Head of caudate nucleus (tissue), 42 donors: Measurements from ENCODE around the gene PHTF2.
"Not testable (repeated sequence)": the region's sequence is repeated elsewhere in the genome, so short reads cannot be mapped to it uniquely, and the experiment has no call there.

Experiments used
- DNase-seq, 42 donors: peaks; one replicate each; pipeline versions ENCODE4 v3.0.0 to v3.0.0-alpha.2; 2020 to 2021; ENCODE audit warnings: mixed read lengths in 7 of 42
- intact Hi-C: fragments of 100-400 bp; cut with DNase I; formaldehyde crosslinking; loops from one replicate; pipeline ENCODE4 v1.15.0; 2022

The PHTF2 gene

DNA sequence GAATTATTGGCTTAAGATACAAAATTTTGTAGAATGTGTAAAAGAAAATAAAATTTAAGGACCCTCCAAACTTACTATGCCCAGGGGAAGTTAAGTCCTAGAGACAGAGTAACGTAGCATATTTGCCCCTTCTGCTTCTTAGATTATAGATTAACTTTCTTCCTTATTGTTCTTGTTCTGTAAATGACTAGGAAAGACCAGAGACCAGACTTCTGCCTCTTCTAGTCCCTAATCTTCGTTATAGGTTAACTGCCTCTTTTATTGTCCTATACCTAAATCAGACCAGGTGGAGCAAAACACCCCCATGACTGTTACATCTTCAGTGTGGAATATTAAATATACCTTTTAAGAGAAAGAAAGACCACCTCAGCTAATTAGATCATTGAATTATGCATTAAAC, 160.5 kb downstream of the PHTF2 start:
- intact Hi-C loops, result no loop called here
- no peak for DNase-seq

DNA sequence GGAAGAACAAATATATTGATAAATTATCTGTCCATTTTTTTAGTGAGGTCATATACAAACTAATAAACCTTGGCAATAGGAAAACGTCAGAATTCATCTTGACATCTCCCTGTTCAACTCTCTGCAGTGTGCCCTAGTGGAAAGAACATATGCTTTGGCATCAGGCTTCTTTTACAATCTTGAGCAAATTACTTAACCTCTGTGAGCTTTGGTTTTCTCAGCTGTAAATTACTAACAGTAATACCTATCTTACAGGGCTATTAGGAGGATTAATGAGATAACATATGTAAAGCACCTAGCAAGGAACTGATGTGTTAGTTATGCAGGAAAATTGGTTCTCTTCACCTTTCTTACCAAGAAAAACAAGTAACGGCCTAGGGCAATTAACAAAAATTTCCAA, 161.8 kb downstream of the PHTF2 start:
- no peak for DNase-seq
- intact Hi-C loops, result no loop called here

DNA sequence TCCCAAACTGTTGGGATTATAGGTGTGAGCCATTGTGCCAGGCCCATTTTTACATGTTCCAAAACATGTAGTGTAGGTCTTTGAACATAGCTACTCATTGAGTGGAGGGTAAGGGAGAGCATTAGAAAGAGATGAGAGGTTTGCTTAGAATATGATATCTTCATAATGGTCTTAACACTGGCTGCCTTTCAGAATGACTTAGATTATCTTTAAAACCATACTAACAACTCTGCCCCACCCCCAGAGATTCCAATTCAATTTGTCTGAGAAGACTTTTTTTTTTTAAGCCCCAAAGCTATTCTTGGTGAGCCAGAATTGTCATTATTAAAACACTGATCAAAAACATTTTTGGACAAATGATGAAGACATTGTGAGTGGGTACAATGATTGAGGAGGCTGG, 168.9 kb downstream of the PHTF2 start:
- no peak for DNase-seq
- intact Hi-C loops, result no loop called here

DNA sequence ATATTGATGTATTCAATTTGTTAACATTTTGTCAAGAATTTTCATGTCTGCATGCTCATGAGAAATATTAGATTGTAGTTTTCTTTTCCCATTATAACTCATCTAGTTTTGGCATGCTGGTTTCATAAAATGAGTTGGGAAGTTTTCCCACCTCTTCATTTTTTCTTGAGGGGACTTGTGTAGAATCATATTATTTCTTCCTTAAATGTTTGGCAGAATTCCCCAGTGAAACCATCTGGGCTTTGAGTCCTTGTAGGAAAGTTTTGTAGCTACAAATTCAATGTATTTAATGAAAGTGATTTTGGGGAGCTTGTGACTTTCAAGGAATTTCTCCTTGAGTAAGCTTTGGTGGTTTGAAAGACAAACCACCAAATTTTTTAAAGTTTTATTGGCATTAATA, 173.2 kb downstream of the PHTF2 start:
- intact Hi-C loops, result no loop called here
- DNase-seq, result no peak

DNA sequence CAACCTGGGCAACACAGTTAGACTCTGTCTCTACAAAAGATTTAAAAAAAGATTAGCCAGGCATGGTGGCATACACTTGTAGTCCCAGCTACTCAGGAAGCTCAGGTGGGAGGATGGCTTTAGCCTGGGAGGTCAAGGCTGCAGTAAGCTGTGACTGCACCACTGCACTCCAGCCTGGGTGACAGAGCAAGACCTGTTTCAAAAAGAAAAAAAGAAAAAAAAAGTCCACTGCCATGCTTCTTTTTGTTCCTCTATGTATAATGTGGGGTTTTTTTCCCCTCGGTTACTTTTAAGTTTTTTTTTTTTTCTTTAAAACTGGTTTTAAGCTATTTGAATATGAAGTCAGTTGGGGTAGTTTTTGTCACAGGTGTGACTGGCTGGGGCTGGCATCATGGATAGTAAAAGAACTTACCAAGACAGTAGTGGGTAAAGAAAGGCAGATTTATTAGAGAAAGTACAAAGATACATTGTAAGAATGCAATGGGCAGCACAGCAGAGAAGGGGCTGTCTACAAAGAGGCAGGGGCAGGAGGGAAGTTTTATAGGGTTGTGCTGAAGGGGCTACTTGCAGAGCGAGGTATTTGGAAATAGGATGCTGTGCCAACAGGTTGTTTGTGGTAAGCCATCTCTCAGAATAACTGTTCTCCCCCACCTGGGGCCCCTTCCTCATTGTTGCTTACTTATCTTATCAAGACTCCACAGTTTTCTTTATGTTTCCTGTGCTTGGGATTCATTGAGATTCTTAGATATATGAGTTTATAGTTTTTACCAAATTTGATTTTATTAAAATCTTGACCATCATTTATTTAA, 177.3 kb downstream of the PHTF2 start:
- no peak for DNase-seq

DNA sequence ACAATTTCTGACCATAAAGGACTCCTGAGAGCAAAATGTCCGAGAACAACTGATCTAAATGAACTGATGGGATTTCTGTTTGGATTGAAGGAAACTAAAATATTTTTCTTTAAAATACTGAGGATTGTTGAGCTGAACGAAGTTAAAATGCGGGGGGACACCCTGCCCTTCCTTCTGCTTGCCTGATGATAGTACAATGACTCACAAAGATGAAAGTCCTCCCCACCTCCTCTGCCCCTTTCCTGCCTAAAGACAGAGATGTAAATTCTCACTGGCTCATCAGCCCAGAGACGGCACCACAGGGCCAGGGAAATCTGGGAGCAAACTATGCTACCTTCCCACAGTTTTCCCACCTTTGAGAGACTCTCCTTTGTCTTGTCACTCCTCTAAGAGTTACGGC, 180.6 kb downstream of the PHTF2 start:
- no peak for DNase-seq

More for the DNA sequence above, 177.3 kb downstream of the PHTF2 start:
- intact Hi-C loops, result no loop called here

DNA sequence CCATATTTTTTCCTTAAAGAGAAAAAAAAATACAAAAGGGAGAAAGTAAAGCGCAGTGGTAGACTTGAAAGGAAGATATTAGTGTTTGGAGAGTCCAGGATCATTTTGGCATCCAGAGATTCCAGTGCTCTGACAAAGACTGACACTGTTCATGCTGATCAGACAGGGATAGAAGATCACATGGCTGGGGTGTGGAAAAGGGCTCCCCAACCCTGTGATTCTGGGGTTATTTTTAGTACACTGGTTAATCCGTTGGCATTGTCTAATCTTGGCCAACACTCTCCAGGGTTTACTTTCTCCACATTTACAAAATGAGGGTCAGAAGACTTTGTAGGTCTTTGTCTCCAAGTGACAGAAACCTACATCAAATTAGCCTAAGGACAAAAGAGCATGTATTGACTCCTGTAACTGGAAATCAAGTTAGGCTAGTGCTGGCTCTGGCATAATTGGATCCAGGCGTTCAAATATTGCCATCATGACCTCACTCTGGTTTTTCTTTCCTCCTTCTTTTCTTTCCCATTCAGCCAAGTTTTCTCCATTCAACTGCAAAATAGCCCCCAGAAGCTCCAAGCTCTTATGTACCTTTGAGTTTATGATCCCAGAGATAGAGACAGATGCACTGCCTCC, 181.6 kb downstream of the PHTF2 start:
- no peak for DNase-seq
- intact Hi-C loops, result no loop called here

More for the DNA sequence above, 180.6 kb downstream of the PHTF2 start:
- intact Hi-C loops, result no loop called here

DNA sequence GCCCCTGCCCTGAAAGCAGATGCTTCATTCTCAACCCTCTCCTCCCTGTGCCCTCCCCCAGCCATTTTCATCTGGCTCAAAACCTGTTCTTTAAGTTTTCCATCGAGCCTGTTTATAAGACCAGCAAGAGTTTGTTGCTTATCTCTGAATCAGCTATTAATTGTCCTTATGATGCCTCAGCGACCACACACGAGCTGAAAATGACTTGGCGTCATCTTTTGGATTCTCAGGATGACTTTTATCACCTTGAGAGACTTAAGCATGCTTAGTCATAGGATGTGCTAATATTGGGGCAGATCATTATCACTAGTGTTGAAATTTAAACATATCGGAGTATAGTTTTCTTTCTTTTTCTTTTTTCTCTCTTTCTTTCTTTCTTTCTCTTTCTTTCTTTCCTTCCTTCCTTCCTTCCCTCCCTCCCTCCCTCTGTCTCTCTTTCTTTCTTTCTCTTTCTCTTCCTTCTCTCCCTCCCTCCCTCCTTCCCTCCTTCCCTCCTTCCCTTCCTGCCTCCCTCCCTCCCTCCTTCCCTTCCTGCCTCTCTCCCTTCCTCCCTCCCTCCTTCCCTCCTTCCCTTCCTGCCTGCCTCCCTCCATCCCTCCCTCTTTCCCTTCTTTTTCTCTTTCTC, 184.5 kb downstream of the PHTF2 start:
- DNase-seq, result no peak
- intact Hi-C loops, result no loop called here

DNA sequence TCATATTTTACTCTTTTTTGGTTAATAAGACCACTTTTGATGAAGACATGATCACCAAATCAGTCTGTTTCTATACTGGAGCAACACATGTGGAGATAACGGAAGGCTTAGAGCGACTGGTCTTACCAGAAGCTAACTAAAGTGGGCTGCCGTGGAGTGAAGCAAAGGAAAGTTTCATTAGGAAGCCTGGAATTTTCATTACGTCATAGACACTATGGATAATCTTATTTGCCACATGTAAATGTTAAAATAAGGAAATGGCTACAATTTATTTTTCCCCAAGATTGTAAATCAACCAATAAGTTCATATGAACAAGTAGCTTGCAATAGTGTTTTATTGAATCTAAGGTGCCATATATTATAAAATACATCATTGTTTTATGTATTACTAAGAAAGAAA, 185.4 kb downstream of the PHTF2 start:
- DNase-seq, result no peak
- intact Hi-C loops, result no loop called here

DNA sequence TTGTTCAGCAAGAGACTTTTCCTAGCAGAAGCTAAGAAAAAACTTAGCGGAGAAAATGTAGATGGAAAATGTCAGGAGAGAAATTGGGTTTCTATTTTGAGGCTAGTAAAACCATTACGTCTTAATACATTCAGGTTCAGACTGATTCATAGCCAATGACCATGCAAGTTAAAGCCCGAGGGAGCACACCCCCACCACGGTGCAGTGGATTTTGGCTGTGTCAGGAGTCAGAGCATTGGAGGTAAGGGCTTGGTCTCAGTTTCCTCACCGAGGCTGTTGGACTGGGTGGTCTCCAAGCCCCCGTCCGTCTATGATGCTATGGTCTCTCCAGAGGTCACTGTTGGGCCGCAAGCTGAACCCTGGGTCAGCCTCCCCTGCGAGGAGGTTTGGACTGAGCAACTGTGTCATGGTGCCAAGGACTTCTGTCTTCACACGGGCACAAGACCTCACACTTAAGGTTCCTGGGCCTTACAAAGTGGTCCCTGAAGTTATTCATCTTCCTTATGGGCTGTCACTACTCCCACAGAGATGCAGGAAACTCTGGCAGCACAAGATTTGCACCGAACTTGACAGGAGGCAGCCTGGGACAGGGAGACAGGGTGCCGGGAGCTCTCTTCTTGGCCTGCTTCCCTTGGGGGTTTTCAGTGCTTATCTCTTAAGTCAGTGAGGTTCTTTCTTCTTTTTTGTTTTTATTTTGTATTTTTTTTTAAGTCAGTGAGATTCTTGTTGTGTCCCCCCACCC, 186.8 kb downstream of the PHTF2 start:
- intact Hi-C loops, result no loop called here
- no peak for DNase-seq

DNA sequence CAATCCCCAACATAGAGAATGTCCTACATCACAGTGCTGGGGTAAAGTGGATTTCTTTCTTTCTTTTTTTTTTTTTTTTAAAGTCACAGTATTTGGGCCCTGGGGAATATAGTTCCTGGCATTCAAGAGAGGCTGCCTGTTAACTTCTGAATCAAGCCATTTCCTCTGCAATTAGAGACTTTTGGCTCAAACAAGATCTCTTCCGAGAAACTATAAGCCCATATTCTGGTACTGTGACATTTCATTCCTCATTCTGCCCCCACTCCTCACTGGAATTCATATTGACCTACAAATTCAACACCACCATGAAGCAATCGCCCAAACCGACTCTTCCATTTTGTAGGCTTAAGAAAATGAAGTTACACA, 187.4 kb downstream of the PHTF2 start:
- DNase-seq, result no peak
- intact Hi-C loops, result no loop called here

DNA sequence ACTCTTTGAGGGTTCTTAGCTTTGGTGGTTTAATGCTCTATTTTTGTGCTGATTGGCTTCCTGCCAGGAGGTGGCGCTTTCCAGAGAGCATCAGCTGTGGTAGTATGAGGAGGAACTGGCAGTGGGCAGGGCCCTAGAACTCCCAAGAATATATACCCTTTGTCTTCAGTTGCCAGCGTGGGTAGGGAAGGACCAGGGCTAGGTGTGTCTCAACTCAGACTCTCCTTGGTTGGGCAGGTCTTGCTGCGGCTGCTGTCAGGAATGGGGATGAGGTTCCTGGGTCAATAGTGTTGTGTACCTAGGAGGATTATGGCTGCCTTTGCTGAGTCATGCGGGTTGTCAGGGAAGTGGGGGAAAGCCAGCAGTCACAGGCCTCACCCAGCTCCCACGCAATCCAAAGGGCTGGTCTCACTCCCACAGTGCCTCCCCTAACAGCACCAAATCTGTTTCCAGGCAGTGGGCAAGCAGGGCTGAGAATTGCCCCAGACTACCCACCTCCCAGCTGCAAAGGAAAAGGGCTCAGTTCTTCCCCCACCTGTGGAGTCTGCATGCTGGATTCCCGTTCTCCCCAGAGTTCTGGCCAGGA, 191.5 kb downstream of the PHTF2 start:
- intact Hi-C loops, result no loop called here
- peak in 2 of 42 donors; percentile 12 to 19 for DNase-seq

DNA sequence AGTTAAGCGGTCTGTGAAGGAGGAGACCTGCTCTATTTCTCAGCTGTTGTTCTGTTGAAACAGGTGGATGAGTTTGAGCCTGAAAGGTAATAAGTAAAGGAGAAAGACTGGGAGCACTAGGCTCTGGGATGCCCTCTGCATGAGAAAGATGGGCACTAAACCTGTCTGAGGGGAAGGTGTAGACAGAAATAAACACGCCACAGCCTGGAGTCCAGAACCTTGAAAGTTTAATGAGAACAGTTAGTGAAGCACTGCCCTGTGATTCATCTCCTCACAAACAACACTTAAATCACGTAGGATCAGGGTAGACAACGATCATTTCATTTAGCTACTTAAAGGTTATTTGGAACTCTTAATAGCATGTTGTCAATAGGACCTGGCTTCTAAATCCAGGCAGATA, 193.1 kb downstream of the PHTF2 start:
- intact Hi-C loops, result no loop called here

DNA sequence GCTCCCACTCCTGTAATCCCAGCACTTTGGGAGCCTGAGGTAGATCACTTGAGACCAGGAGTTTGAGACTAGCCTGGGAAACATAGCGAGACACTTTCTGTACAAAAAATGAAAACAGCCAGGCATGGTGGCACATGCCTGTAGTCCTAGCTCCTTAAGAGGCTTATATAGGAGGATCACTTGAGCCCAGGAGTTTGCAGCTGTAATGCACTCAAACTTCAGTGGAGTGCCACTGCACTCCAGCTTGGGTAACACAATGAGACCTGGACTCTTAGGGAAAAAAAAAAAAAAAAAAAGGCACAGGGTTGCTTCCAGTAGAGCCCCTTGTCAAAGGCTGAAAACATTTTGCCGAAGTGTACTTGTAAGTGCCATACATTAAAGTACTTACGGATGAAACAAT, 195.3 kb downstream of the PHTF2 start:
- DNase-seq, result no peak
- intact Hi-C loops, result no loop called here

More for the DNA sequence above, 193.1 kb downstream of the PHTF2 start:
- DNase-seq, result no peak

DNA sequence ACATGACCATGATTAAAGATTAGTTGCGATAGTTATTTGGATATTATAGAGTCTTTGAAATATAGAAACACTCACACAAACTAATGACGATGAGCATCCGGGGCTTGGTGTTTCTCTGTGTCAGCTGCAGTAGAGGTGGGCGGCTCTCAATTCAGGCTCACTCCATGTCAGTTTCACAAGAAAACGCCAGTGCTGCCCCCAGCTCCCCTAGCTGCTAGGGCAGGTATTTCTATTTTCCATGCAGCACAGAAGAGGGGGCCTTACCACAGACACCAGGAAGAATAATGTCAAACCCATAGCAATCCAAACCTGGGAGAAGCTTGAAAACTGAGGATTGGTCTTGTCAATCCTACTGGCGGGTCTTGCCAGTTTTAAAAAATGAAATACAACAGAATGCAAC, 197.1 kb downstream of the PHTF2 start:
- intact Hi-C loops, result no loop called here
- DNase-seq, result no peak

DNA sequence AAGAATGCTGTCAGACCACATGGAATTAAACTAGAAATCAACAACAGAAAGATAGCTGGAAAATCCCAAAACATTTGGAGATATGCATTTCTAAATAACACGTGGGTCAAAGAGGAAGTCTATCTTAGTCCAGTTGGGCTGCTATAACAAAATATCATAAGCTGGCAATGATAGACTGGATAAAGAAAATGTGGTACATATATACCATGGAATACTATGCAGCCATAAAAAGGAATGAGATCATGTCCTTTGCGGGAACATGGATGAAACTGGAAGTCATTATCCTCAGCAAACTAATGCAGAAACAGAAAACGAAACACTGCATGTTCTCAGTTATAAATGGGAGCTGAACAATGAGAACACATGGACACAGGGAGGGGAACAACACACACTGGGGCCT, 200.6 kb downstream of the PHTF2 start:
- intact Hi-C loops, DNase-seq: not testable (repeated sequence)

DNA sequence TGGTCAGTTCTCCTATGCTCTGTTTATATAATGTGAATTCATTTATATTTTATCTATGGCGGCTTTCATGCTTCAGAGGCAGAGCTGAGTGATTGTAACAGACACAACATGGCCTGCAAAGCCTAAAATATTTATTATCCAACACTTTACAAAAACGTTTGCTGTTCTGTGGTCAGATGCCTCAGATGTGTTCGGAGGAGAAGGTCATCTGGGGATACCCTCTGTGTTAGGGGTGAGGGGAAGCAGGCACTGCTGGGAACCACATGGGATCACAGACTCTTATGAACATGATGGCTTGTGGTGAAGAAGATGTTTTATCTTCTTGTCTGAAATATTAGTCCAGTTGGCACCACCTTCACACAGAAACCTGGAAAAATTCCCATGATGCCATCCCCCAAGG, 203.4 kb downstream of the PHTF2 start:
- DNase-seq, result no peak
- intact Hi-C loops, result no loop called here

DNA sequence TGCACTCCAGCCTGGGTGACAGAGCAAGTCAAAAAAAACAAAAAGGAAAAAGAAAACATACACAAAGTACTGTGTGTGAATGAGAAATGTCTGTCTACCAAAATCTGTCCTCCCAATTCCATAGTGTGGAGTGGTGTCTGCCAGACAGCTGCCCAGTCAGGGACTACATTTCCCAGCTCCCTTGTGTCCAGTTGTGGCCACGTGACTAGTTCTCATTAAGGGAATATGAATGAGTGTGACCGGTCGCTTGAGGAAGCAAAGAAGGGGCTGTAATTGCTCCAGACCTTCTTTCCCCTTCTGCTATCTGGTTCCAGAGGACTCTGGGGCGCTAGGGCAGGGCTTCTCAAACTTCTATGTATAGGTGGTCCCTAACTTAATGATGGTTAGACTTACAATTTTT, 204.1 kb downstream of the PHTF2 start:
- DNase-seq, result peak in 1 of 42 donors; percentile 24
- intact Hi-C loops, result no loop called here

DNA sequence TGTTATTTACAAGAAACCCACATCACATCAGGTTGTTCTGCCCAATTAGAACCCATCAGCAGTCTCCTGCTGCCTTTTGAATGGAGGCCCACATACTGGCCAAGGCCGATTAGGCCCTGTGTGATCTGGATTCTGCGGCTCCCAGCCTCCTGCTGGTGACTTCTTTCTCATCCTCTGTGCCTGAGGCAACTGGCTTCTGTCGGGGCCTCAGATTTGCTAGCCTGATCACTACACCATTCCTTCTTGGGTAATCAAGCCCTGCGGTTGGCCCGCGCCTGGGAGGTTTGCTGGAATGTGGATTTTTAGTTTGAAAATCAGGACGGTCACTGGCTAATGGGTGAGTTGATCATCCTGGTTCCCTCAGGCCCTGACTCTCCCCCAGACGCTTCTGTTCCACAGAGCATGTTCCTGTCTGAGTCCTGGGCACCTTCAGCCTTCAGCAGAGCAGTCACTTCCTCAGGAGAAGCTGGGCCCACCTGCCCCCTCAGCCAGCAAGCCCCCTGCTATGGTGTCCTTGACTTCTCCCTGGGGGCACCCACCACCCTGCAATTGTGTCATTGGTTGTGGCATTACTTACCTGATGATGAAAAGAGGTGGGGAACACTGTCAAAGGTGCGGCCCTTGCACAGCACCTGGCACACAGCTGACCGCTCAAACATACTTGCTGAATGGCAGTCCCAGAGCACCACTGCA, 207.6 kb downstream of the PHTF2 start:
- peak in 1 of 42 donors; percentile 24 for DNase-seq
- intact Hi-C loops, result no loop called here
